GM18517 (cell line): ENCODE results near the gene NUP50.
A peak's percentile ranks its signal among the peaks of the same experiment; 100 is the strongest.
"Not testable (repeated sequence)": the region's sequence is repeated elsewhere in the genome, so short reads cannot be mapped to it uniquely, and the experiment has no call there.

Experiments
- ATAC-seq: cut with Tn5 transposase; IDR thresholded peaks from one replicate; pipeline ENCODE4 v1.9.1; 2021; ENCODE audit warnings: mild to moderate bottlenecking, moderate library complexity; ENCODE audit not compliant: unreplicated experiment

The NUP50 gene

DNA sequence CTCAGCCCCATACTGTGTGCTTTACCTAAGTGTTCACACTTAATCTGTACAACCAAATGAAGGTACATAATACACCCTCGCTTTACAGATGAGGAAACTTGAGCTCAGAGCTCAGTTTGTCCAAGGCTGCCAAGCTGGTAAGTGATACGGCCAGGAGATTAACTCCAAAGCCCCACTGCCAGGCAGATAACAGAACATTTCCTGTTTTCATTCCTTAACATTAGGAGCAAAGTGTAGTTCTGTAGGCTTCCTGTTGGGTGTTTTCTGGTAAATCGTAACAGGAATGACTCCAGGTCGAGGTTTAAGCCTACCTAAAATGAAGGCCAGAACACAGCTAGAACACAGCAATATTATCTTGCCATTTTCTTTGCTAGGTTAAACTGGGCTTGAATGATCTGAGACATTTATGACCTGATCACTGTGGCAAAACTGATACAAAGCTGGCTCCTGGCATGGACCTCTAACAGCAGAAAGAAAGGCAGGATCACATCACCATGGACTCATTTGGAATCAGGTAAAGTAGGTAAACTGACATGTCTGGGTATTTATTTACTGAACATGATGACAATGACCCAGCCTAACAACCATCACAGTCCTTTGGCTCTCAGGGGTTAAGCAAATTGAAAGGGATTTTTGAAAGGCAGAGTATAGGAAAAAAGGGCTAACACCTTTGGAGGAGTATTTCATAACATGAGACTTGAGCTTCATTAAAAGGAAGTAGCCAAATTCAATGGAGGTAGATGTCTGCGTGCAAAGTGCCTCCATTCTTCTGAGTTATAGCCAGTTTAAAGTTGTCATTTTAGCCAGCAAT is 3.9 kb upstream of the NUP50 start:
- ATAC-seq: no peak

DNA sequence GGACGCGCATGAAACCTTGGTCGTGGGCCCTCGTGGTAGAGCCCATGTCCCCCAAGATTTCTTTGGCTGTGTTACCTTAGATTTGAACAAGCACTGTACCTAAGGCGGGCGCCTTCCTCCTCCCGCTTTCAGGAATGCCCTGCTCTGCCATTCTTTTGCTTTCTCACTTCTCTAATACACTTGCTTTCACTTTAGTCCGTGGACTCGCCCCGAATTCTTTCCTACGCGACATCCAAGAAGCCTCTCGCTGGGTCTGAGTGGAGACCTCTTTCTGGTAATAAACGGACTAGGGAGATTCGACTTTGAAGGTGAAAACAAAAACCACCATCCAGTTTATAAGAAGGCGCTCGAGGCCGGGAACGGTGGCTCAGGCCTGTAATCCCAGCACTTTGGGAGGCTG is 1.2 kb upstream of the NUP50 start:
- no peak for ATAC-seq

DNA sequence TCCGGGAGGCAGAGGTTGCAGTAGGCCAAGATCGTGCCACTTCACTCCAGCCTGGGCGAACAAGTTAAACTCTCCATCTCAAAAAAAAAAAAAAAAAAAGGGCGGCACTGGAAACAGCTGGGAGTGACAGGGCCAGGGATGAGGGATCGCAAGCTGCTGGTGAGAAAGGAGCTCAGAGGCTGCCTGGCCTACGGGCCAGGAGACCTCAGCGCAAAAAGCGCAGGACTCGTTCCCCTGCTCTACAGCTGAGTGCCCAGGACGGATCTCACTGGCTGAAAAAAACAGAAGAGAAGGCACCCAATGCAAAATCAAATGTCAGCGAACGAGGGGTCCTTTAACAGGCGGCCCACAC is 650 bp upstream of the NUP50 start:
- no peak for ATAC-seq

DNA sequence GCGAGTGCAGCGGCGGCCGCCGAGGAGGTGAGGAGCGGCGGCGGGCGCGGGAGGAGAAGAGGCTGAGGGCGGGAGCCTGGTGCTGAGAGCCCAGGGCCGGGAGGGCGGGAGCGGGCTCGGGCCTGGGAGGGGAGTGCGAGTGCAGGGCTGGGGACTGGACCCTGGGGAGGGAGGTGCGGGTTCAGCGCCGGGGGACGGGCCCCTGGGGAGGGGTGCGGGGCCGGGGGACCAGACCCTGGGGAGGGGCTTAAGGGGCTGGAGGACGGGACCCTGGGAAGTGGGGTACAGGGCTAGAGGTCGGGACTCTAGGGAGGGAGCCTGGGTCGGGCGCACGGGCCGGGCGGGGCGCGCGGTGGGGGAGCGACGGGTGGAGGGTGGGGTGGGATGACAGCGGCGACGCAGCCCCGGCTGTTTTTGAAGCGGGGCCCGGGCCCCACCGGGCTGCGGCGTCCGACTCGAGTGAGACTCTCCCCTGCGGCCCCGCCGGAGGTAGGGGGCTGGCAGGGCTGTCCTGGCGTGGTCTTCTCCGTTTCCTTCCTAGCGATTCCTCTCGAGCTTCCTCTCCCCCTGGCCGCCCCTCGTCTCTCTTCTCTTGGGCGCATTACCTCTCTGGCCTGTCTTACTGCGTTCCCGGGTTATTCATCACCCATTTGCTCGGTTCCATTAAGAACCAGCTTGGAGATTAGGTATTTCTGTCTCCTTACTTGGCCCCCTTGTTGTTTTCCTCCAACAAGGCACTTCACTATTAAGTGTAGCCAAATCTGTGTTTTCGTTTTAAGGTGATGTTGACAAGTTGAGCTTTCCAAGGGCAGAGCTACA is 754 bp downstream of the NUP50 start:
- ATAC-seq: peak; percentile 5

DNA sequence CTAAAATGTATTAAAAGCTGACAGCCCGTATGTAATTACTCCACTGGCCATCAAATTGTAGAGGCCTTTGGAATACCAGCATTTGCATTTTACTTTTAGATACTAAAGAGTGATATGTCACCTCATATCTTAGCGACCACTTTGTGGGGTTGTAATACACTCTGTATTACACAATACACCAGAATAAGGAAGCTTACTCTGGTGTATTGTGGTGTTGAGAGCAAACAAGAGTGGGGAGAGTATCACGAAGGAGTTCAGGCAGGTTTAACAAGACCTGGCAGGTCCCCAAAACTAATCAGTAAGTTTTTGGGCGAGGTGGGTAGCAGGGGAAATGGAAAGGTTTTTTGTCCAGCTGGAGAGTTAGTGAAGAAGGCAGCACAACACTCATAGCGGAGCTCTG is 3.2 kb downstream of the NUP50 start:
- ATAC-seq: no peak

DNA sequence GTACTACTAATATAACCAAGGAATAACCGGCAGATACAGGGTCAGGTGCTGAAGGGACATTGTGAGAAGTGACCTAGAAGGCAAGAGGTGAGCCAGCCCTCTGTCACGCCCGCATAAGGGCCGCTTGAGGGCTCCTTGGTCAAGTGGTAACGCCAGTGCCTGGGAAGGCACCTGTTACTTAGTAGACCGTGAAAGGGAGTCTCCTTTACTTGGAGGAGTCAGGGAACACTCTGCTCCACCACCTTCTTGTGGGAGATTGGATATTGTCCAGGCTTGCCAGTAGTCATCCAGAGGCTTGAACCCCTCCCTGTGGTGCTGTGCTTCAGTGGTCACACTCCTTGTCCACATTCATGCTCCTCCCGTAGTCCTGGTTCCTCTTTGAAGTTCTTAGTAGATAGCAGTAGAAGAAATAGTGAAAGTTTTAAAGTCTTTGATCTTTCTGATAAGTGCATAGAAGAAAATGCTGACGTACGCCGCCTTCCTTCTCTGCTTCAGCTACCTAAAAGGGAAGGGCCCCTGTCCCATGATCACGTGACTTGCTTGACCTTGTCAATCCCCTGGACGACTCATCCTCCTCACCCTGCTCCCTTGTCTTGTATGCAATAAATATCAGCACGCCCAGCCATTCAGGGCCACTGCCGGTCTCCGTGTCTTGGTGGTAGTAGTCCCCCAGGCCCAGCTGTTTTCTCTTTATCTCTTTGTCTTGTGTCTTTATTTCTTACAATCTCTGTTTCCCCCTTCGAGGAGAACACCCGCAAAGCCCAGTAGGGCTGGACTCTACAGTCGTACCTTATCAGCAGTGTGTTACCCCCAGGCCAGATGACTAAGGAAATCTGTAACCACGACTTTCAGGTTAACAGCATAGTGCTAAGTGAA is 6.1 kb downstream of the NUP50 start:
- ATAC-seq: no peak

DNA sequence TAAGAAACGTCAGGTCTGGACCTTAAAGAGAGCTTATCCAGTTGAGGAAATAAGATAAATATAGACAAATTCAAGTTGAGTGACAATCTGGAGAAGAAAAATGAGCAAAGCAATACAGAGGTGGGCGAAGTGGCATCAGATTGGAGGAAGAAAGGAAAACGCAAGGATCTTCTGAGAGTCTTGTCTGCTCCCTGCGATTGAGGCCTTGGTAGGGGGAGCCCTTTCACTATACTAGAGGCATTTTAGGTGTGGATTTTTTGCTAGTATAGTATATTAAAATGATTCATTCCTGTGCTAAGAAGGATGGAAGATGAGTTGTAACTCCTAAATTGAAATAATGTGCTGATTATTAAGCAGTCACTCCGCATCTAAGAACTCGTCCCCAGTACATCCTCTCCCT is 8.1 kb downstream of the NUP50 start:
- no peak for ATAC-seq

DNA sequence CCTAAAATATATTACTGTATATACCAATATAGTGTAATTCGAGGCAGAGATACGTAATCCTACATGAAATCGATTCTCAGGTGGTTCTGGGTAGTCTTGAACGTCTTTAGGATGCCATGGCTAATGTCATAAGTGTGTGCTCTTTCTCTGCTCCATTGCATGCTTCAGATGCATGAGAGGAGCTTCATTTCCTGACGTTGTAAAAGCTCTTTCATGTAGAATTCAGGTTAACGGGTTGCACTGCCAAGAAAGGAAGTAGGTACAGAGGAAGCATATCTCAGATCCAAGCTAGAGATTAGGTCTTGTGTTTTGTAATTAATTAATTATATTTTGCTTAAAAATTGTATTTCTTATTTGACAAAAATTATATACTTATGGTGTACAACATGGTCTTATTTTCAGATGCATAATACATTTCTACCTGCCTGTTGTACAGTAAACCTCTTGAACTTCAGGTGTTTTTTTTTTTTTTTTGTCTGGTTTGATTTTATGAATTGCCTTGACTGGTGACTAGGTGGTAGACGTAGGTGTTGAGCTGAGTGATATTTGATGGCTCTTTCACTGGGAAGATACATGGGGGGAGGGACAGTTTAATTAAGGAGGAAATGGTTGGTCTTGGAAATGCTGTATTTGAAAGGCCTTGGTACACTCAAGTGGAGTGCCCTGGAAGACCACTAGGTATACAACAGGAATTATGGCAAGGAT is 9.3 kb downstream of the NUP50 start:
- ATAC-seq: no peak

DNA sequence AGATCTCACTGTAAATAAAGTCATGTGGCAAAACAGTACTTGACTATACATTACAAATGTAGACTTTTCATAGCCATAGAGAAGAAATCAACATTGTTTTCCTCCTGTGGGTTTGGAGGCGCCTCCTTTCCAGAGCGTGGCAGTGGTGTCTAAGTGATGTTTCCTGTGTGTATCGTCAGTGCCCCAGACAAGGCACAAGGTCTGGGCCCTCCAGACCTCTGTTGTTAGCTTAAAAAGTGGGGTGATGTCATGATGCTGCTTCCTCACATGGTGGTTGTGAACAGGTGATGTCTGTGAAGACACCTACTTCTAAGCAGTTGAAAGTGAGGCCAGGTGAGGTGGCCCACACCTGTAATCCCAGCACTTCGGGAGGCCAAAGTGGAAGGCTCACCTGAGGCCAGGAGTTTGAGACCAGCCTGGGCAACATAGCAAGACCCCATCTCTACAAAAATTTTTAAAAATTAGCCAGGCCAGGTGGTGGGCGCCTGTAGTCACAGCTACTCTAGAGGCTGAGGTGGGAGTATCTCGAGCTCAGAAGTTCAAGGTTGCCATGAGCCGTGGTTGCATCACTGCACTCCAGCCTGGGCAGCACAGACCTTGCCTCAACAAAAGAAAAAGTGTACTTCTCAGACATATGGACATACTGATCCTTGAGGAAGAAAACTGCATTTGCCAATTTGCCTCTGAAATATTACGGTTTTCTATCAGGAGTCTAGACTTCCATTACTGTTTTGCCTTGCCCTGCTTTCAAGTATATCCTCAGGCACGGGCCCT is 15.7 kb downstream of the NUP50 start:
- no peak for ATAC-seq

DNA sequence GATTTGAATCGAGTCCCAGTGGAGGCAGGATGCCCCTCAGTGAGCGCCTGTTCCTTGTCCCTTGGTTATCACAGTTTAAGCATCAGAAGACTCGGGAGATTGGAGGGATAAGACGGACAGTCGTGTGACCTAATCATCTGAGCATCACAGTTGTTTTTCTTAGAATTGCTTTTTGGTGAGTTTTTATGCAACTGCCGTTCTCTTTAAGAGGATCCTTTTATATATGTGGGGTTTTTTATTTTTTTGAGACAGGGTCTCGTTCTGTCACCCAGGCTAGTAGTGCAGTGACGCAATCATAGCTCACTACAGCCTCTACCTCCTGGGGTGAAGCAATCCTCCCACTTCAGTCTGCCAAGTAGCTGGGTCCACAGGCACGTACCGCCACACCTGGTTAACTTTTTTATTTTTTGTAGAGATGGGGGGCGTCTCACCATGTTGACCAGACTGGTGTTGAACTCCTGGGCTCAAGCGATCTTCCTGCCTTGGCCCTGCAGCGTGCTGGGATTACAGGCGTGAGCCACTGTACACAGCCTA is 16.5 kb downstream of the NUP50 start:
- ATAC-seq: no peak

DNA sequence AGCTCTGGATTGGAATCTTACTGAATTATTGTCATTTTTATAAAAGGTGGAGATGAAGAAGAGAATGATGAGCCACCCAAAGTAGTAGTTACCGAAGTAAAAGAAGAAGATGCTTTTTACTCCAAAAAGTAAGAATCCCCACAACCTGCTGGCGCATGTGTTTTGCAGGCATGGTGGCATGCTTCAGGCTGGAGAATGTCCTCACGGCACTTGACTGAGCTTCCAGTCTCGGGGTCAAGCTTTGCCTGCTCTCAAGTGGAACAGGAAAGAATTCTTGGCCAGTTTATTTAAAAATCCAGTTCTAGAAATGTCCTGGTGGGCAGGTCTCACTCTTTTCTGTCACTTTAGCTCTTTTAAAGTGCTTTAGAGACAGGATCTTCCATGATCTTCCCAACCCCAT is 17.5 kb downstream of the NUP50 start:
- ATAC-seq: no peak

DNA sequence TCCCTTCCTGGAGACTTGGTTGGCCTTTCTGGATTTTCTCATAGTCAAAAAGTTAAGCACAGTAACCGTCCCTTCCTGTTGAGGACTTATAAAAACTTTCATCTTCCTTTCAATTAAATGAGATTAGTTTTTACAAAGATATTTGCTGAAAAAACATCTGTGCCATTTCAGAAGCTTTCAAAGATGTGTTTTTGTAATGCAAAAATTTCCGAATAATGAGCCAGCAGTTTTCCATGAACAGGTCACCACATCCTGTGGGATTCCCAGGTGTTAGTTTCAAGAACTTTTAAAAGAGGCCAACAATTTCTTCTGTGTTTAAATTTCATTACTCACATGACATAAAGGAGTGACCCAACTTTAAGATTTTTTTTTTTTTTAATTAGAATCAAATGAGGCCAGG is 18.0 kb downstream of the NUP50 start:
- no peak for ATAC-seq

DNA sequence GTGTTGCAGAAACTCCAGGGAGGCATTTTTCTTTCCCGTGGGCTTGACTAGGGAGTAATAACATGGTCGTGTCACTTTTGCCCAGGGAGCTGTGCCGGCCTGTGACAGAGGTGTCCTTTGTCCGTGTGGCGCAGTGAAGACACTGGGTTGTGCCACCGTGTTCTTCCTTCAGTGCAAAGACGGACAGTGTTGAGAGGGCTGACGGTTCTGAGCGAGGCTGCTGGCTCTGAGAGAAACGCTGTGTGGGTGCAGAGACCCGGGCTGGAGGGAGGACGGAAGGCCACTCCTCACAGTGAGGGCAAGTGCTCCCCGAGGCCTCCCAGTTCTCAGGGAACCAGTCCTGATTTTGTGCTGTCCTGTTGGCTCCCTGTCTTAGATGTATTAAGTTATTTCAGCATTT is 20.2 kb downstream of the NUP50 start:
- no peak for ATAC-seq

DNA sequence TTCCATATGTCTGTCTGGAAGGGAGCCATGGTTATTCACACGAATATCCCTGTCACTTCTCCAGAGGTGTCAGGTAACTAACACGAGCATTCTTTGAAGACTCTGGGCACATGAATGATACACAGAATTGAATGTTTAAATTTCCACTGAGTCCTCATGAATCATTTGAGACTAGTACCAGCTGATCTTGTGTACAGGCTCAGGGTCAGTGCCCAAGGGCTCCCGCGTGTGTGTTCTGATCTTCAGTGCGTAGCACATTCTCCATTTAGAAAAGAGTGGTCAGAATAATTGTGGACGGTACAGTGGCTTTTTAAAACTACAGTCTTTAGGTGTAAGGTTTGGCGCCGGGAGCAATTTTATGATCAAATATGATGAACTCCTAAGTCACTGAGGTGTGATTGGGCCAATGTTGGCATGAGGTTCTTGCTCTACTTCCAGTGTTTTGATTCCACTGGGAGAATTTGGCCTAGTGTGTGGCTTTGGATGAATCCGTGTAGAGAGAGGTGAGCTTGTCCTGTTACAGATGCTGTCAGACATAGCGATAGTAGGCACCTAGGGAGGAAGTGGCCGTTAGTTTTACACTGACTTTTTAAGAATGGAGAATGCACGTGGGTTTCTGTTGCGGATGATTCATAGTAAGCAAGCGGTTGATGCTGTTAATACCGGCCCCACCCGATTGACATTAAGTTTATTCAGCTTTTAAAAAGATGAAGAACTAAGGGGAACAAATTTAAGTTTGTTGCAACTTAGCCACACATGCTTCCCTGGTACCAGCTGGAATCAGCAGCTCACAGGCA is 22.2 kb downstream of the NUP50 start:
- no peak for ATAC-seq

DNA sequence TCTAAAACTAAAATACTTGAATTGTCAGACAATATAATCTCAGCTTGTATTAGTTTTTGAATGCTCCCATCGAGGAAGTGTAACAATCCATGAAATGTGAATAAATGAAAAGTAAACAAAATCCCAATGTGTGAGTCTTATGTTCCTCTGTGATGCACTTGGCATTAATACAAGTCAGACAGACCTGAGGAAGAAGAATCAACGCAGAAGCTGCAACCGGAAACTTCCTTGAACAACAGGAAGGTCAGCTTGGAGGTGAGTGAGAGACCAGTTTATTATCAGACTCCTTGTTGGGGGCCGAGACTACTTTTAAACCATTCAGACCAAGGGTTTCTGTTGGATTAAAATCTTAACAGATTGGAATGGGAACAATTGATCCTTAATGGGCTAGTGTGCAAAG is 24.2 kb downstream of the NUP50 start:
- no peak for ATAC-seq

DNA sequence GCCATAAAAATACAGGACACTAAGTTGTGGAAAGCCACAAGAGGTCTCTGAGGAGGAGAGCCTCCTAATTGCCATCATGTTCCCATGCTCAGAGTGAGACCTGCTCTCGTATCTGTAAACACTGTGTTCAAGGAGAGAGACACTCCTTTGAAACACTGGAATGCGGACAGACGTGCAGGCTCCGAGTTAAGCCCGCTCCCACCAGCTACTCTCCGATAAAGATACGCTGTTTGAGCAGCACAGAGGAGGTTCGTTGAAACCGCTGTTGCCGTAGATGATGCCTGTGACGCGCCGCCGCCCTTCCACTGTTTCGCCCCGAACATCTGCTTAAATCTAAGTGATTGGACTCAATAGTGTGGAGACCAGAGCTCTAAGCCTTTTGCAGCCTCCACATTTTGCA is 25.1 kb downstream of the NUP50 start:
- ATAC-seq: no peak

DNA sequence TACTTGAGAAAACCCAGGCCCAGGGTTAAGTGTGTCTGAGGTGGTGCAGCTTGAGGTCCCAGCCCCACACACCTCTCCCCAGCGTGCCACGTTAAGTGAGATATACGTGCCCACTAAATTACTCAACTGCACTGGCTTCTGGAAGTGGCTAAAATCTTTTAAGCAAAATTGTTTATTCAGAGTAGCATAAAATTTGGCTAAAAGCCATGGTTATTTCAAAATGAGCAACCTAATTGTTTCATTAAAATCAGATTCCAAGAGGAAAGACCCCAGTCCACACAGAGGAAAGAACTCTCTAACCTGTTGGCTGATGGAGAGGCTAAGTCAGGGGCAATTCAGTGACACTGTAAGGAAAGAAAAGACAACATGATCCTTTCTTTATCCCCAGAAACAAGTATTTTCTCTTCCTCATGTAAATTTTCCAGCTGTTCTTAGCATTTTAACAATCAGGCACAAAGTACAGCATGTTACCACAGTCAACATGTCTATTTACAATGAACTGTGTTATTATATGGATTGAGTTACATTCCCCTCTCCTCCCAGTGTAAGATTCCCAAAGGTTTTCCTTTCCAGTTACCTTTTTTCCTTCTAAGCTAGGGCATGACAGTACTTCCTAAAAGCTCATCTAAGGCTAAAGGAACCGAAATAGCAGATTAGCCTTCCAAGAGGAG is 26.6 kb downstream of the NUP50 start:
- ATAC-seq: no peak

DNA sequence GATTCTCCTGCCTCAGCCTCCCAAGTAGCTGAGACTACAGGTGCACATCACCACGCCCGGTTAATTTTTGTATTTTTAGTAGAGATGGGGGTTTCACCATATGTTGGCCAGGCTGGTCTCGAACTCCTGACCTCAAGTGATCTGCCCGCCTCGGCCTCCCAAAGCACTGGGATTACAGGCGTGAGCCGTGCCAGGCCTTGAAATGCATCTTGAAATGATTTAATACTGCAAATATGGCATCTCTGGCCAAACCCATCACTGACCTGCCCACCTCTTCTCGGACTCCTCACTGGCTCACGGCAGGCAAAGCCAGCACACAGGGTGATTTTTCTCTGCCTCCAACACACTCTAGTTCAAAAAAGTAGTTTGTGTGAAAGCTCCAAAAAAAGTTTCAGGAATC is 28.0 kb downstream of the NUP50 start:
- ATAC-seq: not testable (repeated sequence)
